Activated T-cell treated with anti-CD3 and anti-CD28 coated beads, Interleukin-2, amount 50 U/mL, for 24 hours (primary cell): ENCODE measurements around the gene SLC16A2.

ENCODE experiments used
- DNase-seq: peaks from one replicate; pipeline ENCODE4 v3.0.0-alpha.2; 2020
- H3K27ac Mint-ChIP-seq: 2 replicates; pipeline ENCODE4 v1.8.0; 2020; ENCODE audit warnings: mild to moderate bottlenecking, mixed read lengths
- H3K27me3 Mint-ChIP-seq: 2 replicates; pipeline ENCODE4 v1.8.0; 2020; ENCODE audit warnings: mixed read lengths
- H3K36me3 Mint-ChIP-seq: 2 replicates; pipeline ENCODE4 v1.8.0; 2020; ENCODE audit warnings: low read depth, mixed read lengths
- H3K4me1 Mint-ChIP-seq: 2 replicates; pipeline ENCODE4 v1.8.0; 2020; ENCODE audit warnings: low read depth, mixed read lengths
- H3K4me3 Mint-ChIP-seq: 2 replicates; pipeline ENCODE4 v1.8.0; 2020; ENCODE audit warnings: mild to moderate bottlenecking, moderate library complexity, mixed read lengths
- H3K9me3 Mint-ChIP-seq: 2 replicates; pipeline ENCODE4 v1.8.0; 2020; ENCODE audit warnings: mixed read lengths

SLC16A2 gene

GRCh38 chrX:74551934-74552333 lies 130.6 kb downstream of the SLC16A2 start:
- DNase-seq: no peak
- Mint-ChIP-seq H3K4me1 (peaks cover 4% of the 10 kb centered on the region), H3K4me3 (no peak overlapping the region), H3K27me3 (peaks cover 16% of the 10 kb centered on the region), H3K27ac (no peak overlapping the region), H3K9me3 (no peaks in the 10 kb centered on the region), H3K36me3 (no peaks in the 10 kb centered on the region)

DNA sequence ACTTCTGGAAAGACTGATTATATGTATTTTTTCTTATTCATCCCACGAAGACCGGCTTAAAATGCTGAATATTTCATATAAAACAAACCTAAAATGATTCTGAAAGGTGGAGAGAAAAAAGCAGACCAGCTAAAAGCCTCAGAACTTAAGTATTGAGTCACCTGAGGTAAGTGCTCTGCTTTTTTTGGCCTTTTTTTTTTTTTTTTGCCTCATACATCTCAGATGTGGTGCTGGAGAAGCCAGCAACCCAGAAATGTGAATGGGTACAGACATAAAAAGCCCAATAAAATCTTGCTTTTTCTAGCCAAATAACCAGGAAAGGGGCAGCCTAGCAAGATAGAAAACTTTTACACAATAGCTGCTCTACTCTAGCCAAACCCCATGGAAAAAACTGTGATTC lies 136.1 kb downstream of the SLC16A2 start:
- H3K9me3 Mint-ChIP-seq: no peaks in the 10 kb centered on the region
- no peak for DNase-seq
- no peak overlapping the region for H3K4me3 Mint-ChIP-seq
- H3K4me1 Mint-ChIP-seq: no peaks in the 10 kb centered on the region
- no peak overlapping the region for H3K27ac Mint-ChIP-seq
- H3K36me3 Mint-ChIP-seq: no peaks in the 10 kb centered on the region
- H3K27me3 Mint-ChIP-seq: peaks cover 43% of the 10 kb centered on the region

- peak overlapping the region; percentile 76 for H3K27ac Mint-ChIP-seq
- H3K4me3 Mint-ChIP-seq: no peak overlapping the region
- peaks cover 18% of the 10 kb centered on the region for H3K4me1 Mint-ChIP-seq
- no peaks in the 10 kb centered on the region for H3K9me3 Mint-ChIP-seq
- H3K27me3 Mint-ChIP-seq: peaks cover 11% of the 10 kb centered on the region
- H3K36me3 Mint-ChIP-seq: peaks cover 21% of the 10 kb centered on the region
- no peak for DNase-seq
Observed at GRCh38 chrX:74578137-74578536, 156.8 kb downstream of the SLC16A2 start.

DNA sequence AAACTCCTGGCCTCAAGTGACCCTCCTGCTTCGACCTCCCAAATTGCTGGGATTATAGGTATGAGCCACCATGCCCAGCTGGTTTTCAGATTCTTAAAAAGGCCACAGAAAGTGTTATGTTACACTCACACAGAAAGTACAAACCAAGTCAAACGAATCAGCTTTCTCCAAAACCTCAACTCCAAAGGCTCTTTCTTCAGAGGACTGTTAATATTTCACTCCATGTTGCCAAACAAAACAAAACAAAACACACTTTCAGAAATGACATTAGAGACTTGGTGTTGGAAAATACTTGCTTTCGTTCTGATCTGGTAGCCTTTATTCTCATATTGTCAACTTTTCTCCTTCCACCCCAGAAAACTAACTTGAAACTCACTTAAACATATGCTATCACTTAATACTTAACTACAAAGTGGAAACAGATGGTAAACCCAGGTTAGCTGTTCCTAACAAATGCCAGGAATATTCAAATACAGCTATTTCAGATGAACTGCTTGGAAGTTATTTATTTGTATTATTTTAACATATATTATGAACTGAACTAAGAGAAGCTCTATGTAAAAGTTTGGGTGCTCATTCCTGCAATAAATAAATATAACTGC lies 158.4 kb downstream of the SLC16A2 start:
- no peak for DNase-seq
- Mint-ChIP-seq H3K36me3 (peaks cover 30% of the 10 kb centered on the region), H3K27ac (peak overlapping the region; percentile 27), H3K4me1 (peaks cover 18% of the 10 kb centered on the region), H3K27me3 (peaks cover 10% of the 10 kb centered on the region), H3K4me3 (no peak overlapping the region), H3K9me3 (no peaks in the 10 kb centered on the region)
